ENCODE data around the gene C4BPA. TPM values are rescaled to one million over a fixed set of nuclear protein-coding genes. Genes with fewer than 3 reads are reported as not detected.
A peak's percentile ranks its signal among the peaks of the same experiment; 100 is the strongest.

C4BPA gene
- total RNA-seq, 6 experiments from 2014 or later, result not detected

DNA sequence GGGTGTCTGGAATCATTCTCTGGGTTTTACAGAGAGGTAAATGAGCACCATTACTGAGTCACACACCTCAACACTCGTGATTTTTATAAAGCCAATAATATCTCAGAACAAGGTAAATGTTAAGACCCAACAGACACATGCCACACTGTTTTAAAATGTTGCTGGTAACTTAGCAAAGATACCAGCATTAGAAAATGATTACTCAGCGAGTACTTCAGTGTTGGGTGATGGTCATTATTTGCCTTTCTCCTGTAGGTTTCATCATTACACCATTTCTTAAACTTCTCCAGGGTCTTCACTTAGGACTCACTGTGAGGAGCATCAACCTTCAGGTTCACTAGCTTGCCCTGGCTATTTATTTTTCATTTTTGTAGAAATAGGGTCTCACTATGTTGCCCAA lies 22.2 kb upstream of the C4BPA start:
- TF ChIP-seq, protein P1, sequence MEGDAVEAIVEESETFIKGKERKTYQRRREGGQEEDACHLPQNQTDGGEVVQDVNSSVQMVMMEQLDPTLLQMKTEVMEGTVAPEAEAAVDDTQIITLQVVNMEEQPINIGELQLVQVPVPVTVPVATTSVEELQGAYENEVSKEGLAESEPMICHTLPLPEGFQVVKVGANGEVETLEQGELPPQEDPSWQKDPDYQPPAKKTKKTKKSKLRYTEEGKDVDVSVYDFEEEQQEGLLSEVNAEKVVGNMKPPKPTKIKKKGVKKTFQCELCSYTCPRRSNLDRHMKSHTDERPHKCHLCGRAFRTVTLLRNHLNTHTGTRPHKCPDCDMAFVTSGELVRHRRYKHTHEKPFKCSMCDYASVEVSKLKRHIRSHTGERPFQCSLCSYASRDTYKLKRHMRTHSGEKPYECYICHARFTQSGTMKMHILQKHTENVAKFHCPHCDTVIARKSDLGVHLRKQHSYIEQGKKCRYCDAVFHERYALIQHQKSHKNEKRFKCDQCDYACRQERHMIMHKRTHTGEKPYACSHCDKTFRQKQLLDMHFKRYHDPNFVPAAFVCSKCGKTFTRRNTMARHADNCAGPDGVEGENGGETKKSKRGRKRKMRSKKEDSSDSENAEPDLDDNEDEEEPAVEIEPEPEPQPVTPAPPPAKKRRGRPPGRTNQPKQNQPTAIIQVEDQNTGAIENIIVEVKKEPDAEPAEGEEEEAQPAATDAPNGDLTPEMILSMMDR (IDR thresholded peaks at IDR 0.05), result no peak
- Mint-ChIP-seq H3K27ac (no peak overlapping the region), H3K36me3 (ENCODE audit: low read depth) (no peaks in the 10 kb centered on the region), H3K4me3 (no peak overlapping the region), H3K27me3 (ENCODE audit: insufficient read depth) (no peaks in the 10 kb centered on the region; the same call in 1 of the 2 replicates), H3K4me1 (ENCODE audit: low read depth) (peaks cover 45% of the 10 kb centered on the region), H3K9me3 (no peaks in the 10 kb centered on the region)
- DNase-seq, result no peak

DNA sequence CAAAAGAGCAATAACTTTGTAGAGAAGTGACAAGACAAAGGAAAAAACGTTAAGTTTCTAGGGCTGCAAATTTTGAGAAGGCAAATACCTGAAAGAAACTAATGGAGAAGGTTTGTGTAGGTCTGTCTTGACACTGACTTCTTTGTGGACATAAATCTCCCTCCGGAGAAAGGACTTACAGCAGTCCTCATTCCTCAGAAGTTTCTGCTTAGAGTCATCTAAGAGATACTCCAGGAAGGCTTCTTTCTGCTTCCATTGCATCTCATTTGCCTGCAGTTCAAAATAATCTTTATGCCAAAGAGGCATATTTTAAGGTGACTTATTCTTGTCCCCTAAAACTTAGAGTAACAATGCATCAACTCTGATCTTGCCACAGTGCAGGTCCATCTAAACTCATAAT lies 19.8 kb upstream of the C4BPA start:
- Mint-ChIP-seq H3K9me3 (no peaks in the 10 kb centered on the region), H3K4me1 (ENCODE audit: low read depth) (peaks cover 54% of the 10 kb centered on the region), H3K27me3 (ENCODE audit: insufficient read depth) (no peaks in the 10 kb centered on the region; the same call in 1 of the 2 replicates), H3K36me3 (ENCODE audit: low read depth) (no peaks in the 10 kb centered on the region), H3K27ac (no peak overlapping the region), H3K4me3 (no peak overlapping the region)
- TF ChIP-seq, protein P1 (IDR thresholded peaks at IDR 0.05), result no peak
- peak; percentile 29 for DNase-seq

DNA sequence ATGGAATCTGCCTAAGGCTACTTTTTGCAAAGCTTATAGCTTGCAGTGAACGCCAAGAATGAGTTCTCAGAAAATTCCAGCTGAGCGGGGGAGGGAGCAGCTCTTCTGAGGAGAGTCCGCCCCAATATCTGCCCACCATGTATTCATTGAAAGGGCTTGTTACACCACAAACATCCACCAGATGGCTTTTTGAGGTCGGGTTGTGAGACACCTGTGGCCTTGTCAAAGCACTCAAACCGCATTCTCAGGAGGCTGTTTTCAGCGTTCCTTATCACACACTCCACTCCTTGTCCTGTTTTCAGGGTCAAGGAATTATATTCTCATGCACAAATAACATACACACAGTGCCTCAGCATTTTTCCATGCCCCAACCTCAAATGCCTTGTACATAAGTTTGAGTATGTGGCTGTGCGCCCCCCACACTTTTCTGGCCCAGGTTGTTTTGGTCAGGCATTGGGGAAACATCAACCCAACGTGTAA lies 19.3 kb upstream of the C4BPA start:
- no peaks in the 10 kb centered on the region for H3K36me3 Mint-ChIP-seq (ENCODE audit: low read depth)
- peaks cover 59% of the 10 kb centered on the region for H3K4me1 Mint-ChIP-seq (ENCODE audit: low read depth)
- DNase-seq, result peak; percentile 30
- no peaks in the 10 kb centered on the region for H3K9me3 Mint-ChIP-seq
- H3K4me3 Mint-ChIP-seq, result no peak overlapping the region
- no peaks in the 10 kb centered on the region; the same call in 1 of the 2 replicates for H3K27me3 Mint-ChIP-seq (ENCODE audit: insufficient read depth)
- no peak overlapping the region for H3K27ac Mint-ChIP-seq
- TF ChIP-seq, protein P1 (IDR thresholded peaks at IDR 0.05), result peak; percentile 77

DNA sequence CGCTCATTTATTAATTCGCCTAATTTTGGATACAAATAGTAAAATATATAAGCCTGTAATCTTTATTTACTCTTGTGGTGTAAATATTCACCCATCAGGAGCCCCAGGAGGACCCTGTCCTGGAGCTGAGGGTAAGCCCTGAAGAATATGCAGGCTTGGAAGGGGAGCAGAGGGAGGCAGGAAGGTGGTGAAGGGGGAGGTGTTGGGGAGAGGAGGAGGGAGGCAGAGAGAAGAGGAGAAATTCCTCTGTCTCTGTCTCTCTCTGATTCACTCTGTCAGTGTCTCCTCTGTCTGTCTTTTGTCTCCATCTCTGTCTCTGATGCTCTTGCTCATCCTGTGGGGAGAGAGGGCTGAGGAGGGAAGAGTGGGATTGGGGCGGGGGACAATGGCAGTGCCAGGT lies 18.1 kb upstream of the C4BPA start:
- Mint-ChIP-seq H3K27ac (no peak overlapping the region), H3K9me3 (no peaks in the 10 kb centered on the region), H3K27me3 (ENCODE audit: insufficient read depth) (no peaks in the 10 kb centered on the region; the same call in 1 of the 2 replicates), H3K36me3 (ENCODE audit: low read depth) (no peaks in the 10 kb centered on the region), H3K4me1 (ENCODE audit: low read depth) (peaks cover 59% of the 10 kb centered on the region), H3K4me3 (no peak overlapping the region)
- DNase-seq, result no peak
- TF ChIP-seq, protein P1 (IDR thresholded peaks at IDR 0.05), result no peak

DNA sequence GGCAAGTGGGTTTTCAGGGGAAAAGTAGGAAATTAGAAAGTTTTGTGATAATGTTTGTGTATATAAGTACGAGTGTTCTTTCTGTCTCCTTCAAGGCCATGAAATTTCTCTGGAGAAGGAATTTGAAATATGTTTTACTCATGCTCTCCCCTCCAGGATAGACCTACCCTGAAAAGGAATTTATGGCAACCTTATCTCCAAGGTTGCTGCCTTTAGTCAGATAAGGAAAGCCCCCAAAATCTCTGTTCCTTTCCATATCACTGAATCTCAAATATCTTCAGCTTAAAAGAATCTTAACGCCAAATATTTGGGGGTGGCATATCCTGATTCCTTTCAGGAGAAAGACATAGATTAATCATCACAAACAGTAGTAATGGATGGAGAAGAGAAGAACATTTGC lies 15.9 kb upstream of the C4BPA start:
- Mint-ChIP-seq H3K4me1 (ENCODE audit: low read depth) (peaks cover 59% of the 10 kb centered on the region), H3K4me3 (peak overlapping the region; percentile 41), H3K9me3 (no peaks in the 10 kb centered on the region), H3K36me3 (ENCODE audit: low read depth) (no peaks in the 10 kb centered on the region), H3K27me3 (ENCODE audit: insufficient read depth) (no peaks in the 10 kb centered on the region; the same call in 1 of the 2 replicates), H3K27ac (peak overlapping the region; percentile 60; the same call in 1 of the 2 replicates)
- peak; percentile 16 for DNase-seq
- TF ChIP-seq, protein P1 (IDR thresholded peaks at IDR 0.05), result no peak

All from HFFc6 (cell line).